AG04449 (cell line): Measurements from ENCODE around the gene PAPOLA.
"Not testable (repeated sequence)": the region's sequence is repeated elsewhere in the genome, so short reads cannot be mapped to it uniquely, and the experiment has no call there.

Experiments used
- CTCF ChIA-PET: fragments of 350-600 bp; formaldehyde crosslinking; extraction: SDS; loops from one replicate; lab custom pipeline; 2021; ENCODE audit warnings: antibody characterized with exemption; lab: Yijun Ruan, JAX
- POLR2A ChIA-PET: fragments of 400-600, 350-600 bp; formaldehyde crosslinking; extraction: SDS; loops from one replicate; lab custom pipeline; 2020; ENCODE audit warnings: antibody characterized with exemption, inconsistent platforms; lab: Yijun Ruan, JAX
- DNase-seq: peaks from one replicate; pipeline ENCODE4 v3.0.0-alpha.2; 2010; ENCODE audit warnings: low read depth, low spot score
- H3K4me3 ChIP-seq: 2 replicates; pipeline ENCODE4 v1.5.1; 2011; ENCODE audit warnings: low read depth, mild to moderate bottlenecking, control low read depth, low read length
- CTCF ChIP-seq: IDR thresholded peaks from one replicate; pipeline ENCODE4 v1.5.1; 2011; ENCODE audit warnings: mild to moderate bottlenecking, moderate library complexity, low read length, control low read depth, inconsistent platforms; ENCODE audit not compliant: insufficient read depth; ENCODE audit errors: missing control alignments

PAPOLA gene

GRCh38 chr14:96497087-96497486, 5.1 kb upstream of the PAPOLA start:
- TF ChIP-seq CTCF = no peak
- DNase-seq = no peak
- H3K4me3 ChIP-seq = no peak overlapping the region
- CTCF ChIA-PET = no interaction called here
- POLR2A ChIA-PET = no interaction called here

- TF ChIP-seq CTCF = no peak
- CTCF ChIA-PET = interaction anchor here (1.1 kb wide), 1 partner anchor 40 kb away, joined by 3 read pairs; no protein-coding TSS in a partner anchor
- POLR2A ChIA-PET = no interaction called here
- DNase-seq = no peak
- H3K4me3 ChIP-seq = no peak overlapping the region
These were observed 4.6 kb upstream of the PAPOLA start for GRCh38 chr14:96497586-96497985.

GRCh38 chr14:96501217-96501739, 904 bp upstream of the PAPOLA start:
- peak overlapping the region; percentile 95 for H3K4me3 ChIP-seq
- no peak for DNase-seq
- CTCF ChIA-PET = no interaction called here
- TF ChIP-seq CTCF = no peak
- POLR2A ChIA-PET = no interaction called here

- TF ChIP-seq CTCF = no peak
- no peak for DNase-seq
- POLR2A ChIA-PET = no interaction called here
- CTCF ChIA-PET = interaction anchor here (1.4 kb wide), 1 partner anchor 64 kb away, joined by 3 read pairs; no protein-coding TSS in a partner anchor
- peak overlapping the region; percentile 95 for H3K4me3 ChIP-seq
These were observed 581 bp downstream of the PAPOLA start for GRCh38 chr14:96502621-96503305.

- peak overlapping the region; percentile 95 for H3K4me3 ChIP-seq
- POLR2A ChIA-PET = no interaction called here
- no peak for TF ChIP-seq CTCF
- CTCF ChIA-PET = interaction anchor here (1.4 kb wide), 1 partner anchor 64 kb away, joined by 3 read pairs; no protein-coding TSS in a partner anchor
- no peak for DNase-seq
These were observed 1.1 kb downstream of the PAPOLA start for GRCh38 chr14:96503306-96503679.

- POLR2A ChIA-PET, H3K4me3 ChIP-seq, CTCF ChIA-PET, DNase-seq: not testable (repeated sequence)
These were observed 2.2 kb downstream of the PAPOLA start for GRCh38 chr14:96504353-96504752.
